Neural cell (in vitro differentiated cells): ENCODE results near the gene BANP. TPM values are rescaled to one million over a fixed set of nuclear protein-coding genes. Genes with fewer than 3 reads are reported as not detected.

Source experiments
- H2AFZ ChIP-seq: fragments of 200-600, 300-800 bp; sonication (generic), shearing (Covaris generic); 2 replicates; pipeline ENCODE4 v1.6.0; 2014; ENCODE audit warnings: low read depth, mild to moderate bottlenecking, antibody characterized with exemption, low read length, moderate library complexity
- H3F3A ChIP-seq: fragments of 200-600 bp; shearing (Covaris generic); 2 replicates; pipeline ENCODE4 v1.6.1; 2016; ENCODE audit warnings: mild to moderate bottlenecking, moderate library complexity, mixed read lengths, antibody characterized with exemption, low read length; ENCODE audit not compliant: insufficient read depth, poor library complexity, severe bottlenecking
- H3K27ac ChIP-seq: fragments of 200-600, 300-800 bp; sonication (generic), shearing (Covaris generic); 2 replicates; pipeline ENCODE4 v1.5.1; 2014; ENCODE audit warnings: mild to moderate bottlenecking, low read length, moderate library complexity
- H3K27me3 ChIP-seq: fragments of 300-800, 200-600 bp; sonication (generic), shearing (Covaris generic); 2 replicates; pipeline ENCODE4 v1.6.0; 2014; ENCODE audit warnings: mild to moderate bottlenecking, low read depth, low read length, moderate library complexity; ENCODE audit not compliant: insufficient read depth
- H3K36me3 ChIP-seq: fragments of 300-800, 200-600 bp; sonication (generic), shearing (Covaris generic); 2 replicates; pipeline ENCODE4 v1.5.1; 2014; ENCODE audit warnings: mild to moderate bottlenecking, antibody characterized with exemption, low read length, moderate library complexity; ENCODE audit not compliant: insufficient read depth
- H3K4me2 ChIP-seq: fragments of 300-800, 200-600 bp; sonication (generic), shearing (Covaris generic); 2 replicates; pipeline ENCODE4 v1.6.0; 2014; ENCODE audit warnings: mild to moderate bottlenecking, low read length
- H3K4me3 ChIP-seq: fragments of 300-800, 200-600 bp; sonication (generic), shearing (Covaris generic); 2 replicates; pipeline ENCODE4 v1.5.1; 2014; ENCODE audit warnings: mild to moderate bottlenecking, low read length, moderate library complexity
- H3K79me2 ChIP-seq: fragments of 200-600 bp; shearing (Covaris generic); replicated peaks from 2 replicates; pipeline ENCODE4 v1.6.0; 2014; ENCODE audit warnings: mild to moderate bottlenecking, low read length, moderate library complexity; ENCODE audit not compliant: insufficient read depth
- H3K9ac ChIP-seq: fragments of 300-800, 200-600 bp; sonication (generic), shearing (Covaris generic); 2 replicates; pipeline ENCODE4 v1.6.1; 2016; ENCODE audit warnings: mild to moderate bottlenecking, low read length, mixed read lengths
- H3K9me2 ChIP-seq: fragments of 200-600 bp; shearing (Covaris generic); 2 replicates; pipeline ENCODE4 v1.6.1; 2016; ENCODE audit warnings: mild to moderate bottlenecking, low read length, mixed read lengths; ENCODE audit not compliant: insufficient read depth
- H3K9me3 ChIP-seq: fragments of 200-600, 300-800 bp; sonication (generic), shearing (Covaris generic); 2 replicates; pipeline ENCODE4 v1.6.1; 2016; ENCODE audit warnings: mild to moderate bottlenecking, mixed run types, low read length, moderate library complexity, mixed read lengths
- H4K20me1 ChIP-seq: fragments of 200-600 bp; shearing (Covaris generic); 2 replicates; pipeline ENCODE4 v1.6.1; 2016; ENCODE audit warnings: mild to moderate bottlenecking, mixed run types; ENCODE audit not compliant: insufficient read depth
- CTCF ChIP-seq: fragments of 450-650 bp; IDR thresholded peaks from 2 replicates; pipeline ENCODE4 v1.5.1; 2014; ENCODE audit warnings: antibody characterized with exemption, mild to moderate bottlenecking, moderate library complexity; ENCODE audit not compliant: poor library complexity, severe bottlenecking
- EP300 ChIP-seq: fragments of 450-650 bp; conservative IDR thresholded peaks from 2 replicates; pipeline ENCODE4 v1.6.1; 2014; ENCODE audit warnings: antibody characterized with exemption, mild to moderate bottlenecking, moderate library complexity; ENCODE audit not compliant: poor library complexity, severe bottlenecking
- EZH2 ChIP-seq: fragments of 200-600, 300-800 bp; shearing (Covaris generic), sonication (generic); IDR thresholded peaks from 2 replicates; pipeline ENCODE4 v1.6.1; 2014; ENCODE audit warnings: antibody characterized with exemption, low read length, borderline replicate concordance, mild to moderate bottlenecking; ENCODE audit not compliant: insufficient read depth, poor library complexity, severe bottlenecking
- MXI1 ChIP-seq: fragments of 450-650 bp; conservative IDR thresholded peaks from 2 replicates; pipeline ENCODE4 v1.6.1; 2014; ENCODE audit warnings: antibody characterized with exemption, mild to moderate bottlenecking; ENCODE audit not compliant: poor library complexity, severe bottlenecking
- POLR2AphosphoS5 ChIP-seq: IDR thresholded peaks from 2 replicates; pipeline ENCODE4 v1.6.1; 2012
- RAD21 ChIP-seq: fragments of 450-650 bp; conservative IDR thresholded peaks from 2 replicates; pipeline ENCODE4 v1.6.1; 2014; ENCODE audit warnings: antibody characterized with exemption, mild to moderate bottlenecking, moderate library complexity
- REST ChIP-seq: IDR thresholded peaks from 2 replicates; pipeline ENCODE4 v1.6.1; 2012; ENCODE audit warnings: borderline replicate concordance
- SMC3 ChIP-seq: fragments of 450-650 bp; conservative IDR thresholded peaks from 2 replicates; pipeline ENCODE4 v1.6.1; 2014; ENCODE audit warnings: antibody characterized with exemption, mild to moderate bottlenecking, moderate library complexity; ENCODE audit not compliant: poor library complexity
- TAF1 ChIP-seq: IDR thresholded peaks from 2 replicates; pipeline ENCODE4 v1.6.1; 2012; ENCODE audit warnings: low read depth
- polyA plus RNA-seq: library from polyadenylated mRNA; depleted of rRNA; stranded (reverse); fragments of >200 nt; gene quantifications from 2 replicates; pipeline ENCODE4 v1.2.3, GENCODE V29; 2014

The BANP gene
- polyA plus RNA-seq, 1 donor from 2014 or later = 20.6 TPM

- TF ChIP-seq POLR2AphosphoS5 = no peak
Observed at GRCh38 chr16:88047462-88047861, 96.2 kb downstream of the BANP start (continued).

DNA sequence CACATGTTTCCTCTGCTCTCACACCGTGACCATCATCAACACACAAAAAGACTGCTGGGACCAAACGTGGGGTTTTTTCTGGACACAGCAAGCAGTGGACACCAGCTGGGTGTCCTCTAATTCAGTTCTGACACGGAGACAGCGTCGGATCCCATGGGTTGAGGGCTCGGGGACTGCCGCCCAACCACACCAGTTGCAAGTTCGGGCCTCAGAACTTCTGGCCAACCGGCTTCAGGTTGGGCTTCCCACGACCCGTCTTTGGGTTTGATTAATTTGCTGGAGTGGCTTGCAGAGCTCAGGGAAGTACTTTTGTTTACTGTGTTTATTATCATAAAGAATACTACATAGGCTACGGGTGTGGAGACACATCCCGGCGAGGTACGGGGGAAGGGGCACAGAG, 97.8 kb downstream of the BANP start:
- Histone ChIP-seq H3K79me2 (no peaks in the 10 kb centered on the region), H3K36me3 (peaks cover 5% of the 10 kb centered on the region), H3K4me3 (no peak overlapping the region), H2AFZ (no peak overlapping the region), H3K9me3 (no peaks in the 10 kb centered on the region), H3K27ac (no peak overlapping the region), H3K9me2 (no peaks in the 10 kb centered on the region), H4K20me1 (no peaks in the 10 kb centered on the region), H3K27me3 (no peaks in the 10 kb centered on the region), H3F3A (no peaks in the 10 kb centered on the region), H3K4me2 (no peak overlapping the region), H3K9ac (no peak overlapping the region)
- TF ChIP-seq POLR2AphosphoS5 = no peak
- TF ChIP-seq RAD21 = no peak
- no peak for TF ChIP-seq TAF1
- no peak for TF ChIP-seq REST
- no peak for TF ChIP-seq SMC3
- no peak for TF ChIP-seq EP300
- no peak for TF ChIP-seq EZH2
- TF ChIP-seq MXI1 = no peak
- TF ChIP-seq CTCF = no peak

DNA sequence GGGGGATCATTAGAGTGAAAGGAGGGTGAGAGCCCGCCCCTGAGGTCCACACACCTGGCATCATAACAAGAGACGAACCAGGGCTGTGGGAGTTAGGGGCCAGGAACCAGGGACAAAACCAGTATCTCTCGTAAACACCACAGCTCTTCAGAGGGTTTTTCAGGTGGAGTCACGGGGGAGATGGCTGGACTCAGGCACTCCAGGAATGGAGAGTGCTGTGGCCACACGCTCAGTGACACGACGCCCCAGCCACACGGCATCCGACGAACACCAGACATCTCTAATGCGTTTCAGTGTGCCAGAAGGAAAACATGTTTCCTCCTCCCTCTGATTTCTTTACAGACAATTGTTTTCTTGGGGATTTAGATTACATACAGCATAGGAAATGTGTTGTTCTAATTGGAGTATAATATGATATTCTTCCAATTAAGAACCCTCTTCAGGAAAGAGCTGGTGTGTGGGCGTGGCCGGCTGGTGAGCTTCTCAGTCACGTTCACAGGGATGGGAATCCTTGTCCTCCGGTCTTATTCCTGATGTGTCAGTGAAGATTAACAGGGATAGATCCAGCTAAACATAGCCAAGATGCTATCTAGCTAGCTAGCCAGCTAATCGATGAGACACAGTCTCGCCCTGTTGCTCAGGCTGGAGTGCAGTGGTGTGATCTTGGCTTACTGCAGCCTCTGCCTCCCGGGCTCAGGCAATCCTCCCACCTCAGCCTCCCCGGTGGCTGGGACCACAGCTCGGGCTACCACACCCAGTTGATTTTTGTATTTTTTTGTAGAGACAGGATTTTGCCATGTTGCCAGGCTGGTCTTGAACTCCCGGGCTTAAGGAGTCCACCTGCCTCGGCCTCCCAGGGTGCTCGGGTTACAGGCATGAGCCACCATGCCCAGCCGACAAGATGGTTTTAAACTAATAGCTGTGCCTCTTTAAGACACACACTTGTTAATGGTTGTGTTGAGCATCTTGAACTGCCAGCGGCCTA, 98.6 kb downstream of the BANP start:
- Histone ChIP-seq H3K27me3 (no peaks in the 10 kb centered on the region), H3K9me3 (no peaks in the 10 kb centered on the region), H2AFZ (no peak overlapping the region), H3K4me2 (no peak overlapping the region), H3K4me3 (no peak overlapping the region), H3K36me3 (peaks cover 5% of the 10 kb centered on the region), H3K9me2 (no peaks in the 10 kb centered on the region), H3K27ac (no peak overlapping the region), H3F3A (no peaks in the 10 kb centered on the region), H3K79me2 (no peaks in the 10 kb centered on the region), H4K20me1 (no peaks in the 10 kb centered on the region), H3K9ac (no peak overlapping the region)
- TF ChIP-seq CTCF (no peak), TAF1 (no peak), REST (no peak), POLR2AphosphoS5 (no peak), SMC3 (no peak), EP300 (no peak), MXI1 (no peak)
